NCI-H2196 treated with DMSO at 0.1 percent for 48 hours (cell line): Measurements from ENCODE around the gene SGPL1.

Experiments
- DNase-seq: peaks from one replicate; lab custom pipeline; 2025; ENCODE audit not compliant: unreplicated experiment; lab: John Stamatoyannopoulos, UW

The SGPL1 gene

GRCh38 chr10:70905071-70906021 lies 89.6 kb downstream of the SGPL1 start:
- DNase-seq, result no peak

GRCh38 chr10:70906031-70906783 lies 90.5 kb downstream of the SGPL1 start:
- DNase-seq, result no peak

- DNase-seq, result no peak
Observed at GRCh38 chr10:70906953-70907636, 91.3 kb downstream of the SGPL1 start.

- DNase-seq, result no peak
Observed at GRCh38 chr10:70907637-70908405, 92.1 kb downstream of the SGPL1 start.

GRCh38 chr10:70908406-70909296 lies 92.9 kb downstream of the SGPL1 start:
- DNase-seq, result no peak

- DNase-seq, result no peak
Observed at GRCh38 chr10:70909326-70909935, 93.7 kb downstream of the SGPL1 start.

- no peak for DNase-seq
Observed at GRCh38 chr10:70910486-70911341, 95.0 kb downstream of the SGPL1 start.

- DNase-seq, result no peak
Observed at GRCh38 chr10:70911386-70911785, 95.6 kb downstream of the SGPL1 start.

GRCh38 chr10:70912556-70912955 lies 96.8 kb downstream of the SGPL1 start:
- no peak for DNase-seq

- DNase-seq, result no peak
Observed at GRCh38 chr10:70913191-70913892, 97.6 kb downstream of the SGPL1 start.

GRCh38 chr10:70913893-70914240 lies 98.1 kb downstream of the SGPL1 start:
- no peak for DNase-seq

GRCh38 chr10:70914316-70914864 lies 98.6 kb downstream of the SGPL1 start:
- DNase-seq, result no peak

GRCh38 chr10:70915206-70915605 lies 99.5 kb downstream of the SGPL1 start:
- DNase-seq, result no peak

GRCh38 chr10:70915806-70916205 lies 100.1 kb downstream of the SGPL1 start:
- DNase-seq, result no peak

- DNase-seq, result no peak
Observed at GRCh38 chr10:70916241-70916640, 100.5 kb downstream of the SGPL1 start.

- no peak for DNase-seq
Observed at GRCh38 chr10:70917226-70917625, 101.5 kb downstream of the SGPL1 start.

GRCh38 chr10:70917635-70918034 lies 101.9 kb downstream of the SGPL1 start:
- no peak for DNase-seq
